Cerebellar cortex (tissue), 1 donor: ENCODE results near the gene TSPAN10.

Experiments
- DNase-seq: peaks from one replicate; pipeline ENCODE4 v3.0.0-alpha.2; 2015; ENCODE audit warnings: low spot score

The TSPAN10 gene

GRCh38 chr17:81687770-81688541 lies 51.0 kb downstream of the TSPAN10 start:
- DNase-seq = no peak

DNA sequence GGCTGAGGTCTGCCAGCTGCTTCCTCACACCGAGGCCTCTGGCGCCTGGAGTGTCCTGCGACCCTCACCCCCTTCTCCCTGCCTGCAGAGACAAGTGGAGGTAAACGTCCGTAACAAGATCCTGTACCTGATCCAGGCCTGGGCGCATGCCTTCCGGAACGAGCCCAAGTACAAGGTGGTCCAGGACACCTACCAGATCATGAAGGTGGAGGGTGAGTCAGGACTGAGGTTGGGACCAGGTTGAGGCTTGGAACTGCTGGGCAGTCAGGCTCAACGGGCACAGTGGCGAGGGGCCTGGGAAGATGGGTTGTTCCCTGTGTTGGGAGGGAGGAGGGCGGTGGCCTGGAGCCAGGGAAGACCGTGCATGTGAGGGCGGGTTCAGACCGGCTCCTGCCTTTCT lies 51.6 kb downstream of the TSPAN10 start:
- no peak for DNase-seq

GRCh38 chr17:81690066-81690465 lies 53.1 kb downstream of the TSPAN10 start:
- DNase-seq = no peak

DNA sequence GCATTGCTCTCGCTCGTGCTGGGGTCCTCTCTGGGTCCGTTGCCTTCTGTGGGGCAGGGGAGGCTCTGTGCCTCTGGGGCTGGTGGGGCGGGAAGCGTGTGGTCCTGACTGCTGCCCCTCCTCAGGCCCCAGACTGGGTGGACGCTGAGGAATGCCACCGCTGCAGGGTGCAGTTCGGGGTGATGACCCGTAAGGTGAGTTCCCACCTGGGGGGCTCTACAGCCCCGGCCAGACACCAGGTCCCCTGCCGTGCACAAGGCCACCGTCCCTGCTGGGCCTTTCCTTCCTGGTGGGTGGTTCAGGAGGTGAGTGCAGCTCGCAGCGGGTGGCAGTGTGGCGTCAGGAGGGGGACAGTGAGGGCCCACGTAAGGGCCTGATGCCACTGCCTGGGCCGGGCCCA lies 53.6 kb downstream of the TSPAN10 start:
- no peak for DNase-seq

DNA sequence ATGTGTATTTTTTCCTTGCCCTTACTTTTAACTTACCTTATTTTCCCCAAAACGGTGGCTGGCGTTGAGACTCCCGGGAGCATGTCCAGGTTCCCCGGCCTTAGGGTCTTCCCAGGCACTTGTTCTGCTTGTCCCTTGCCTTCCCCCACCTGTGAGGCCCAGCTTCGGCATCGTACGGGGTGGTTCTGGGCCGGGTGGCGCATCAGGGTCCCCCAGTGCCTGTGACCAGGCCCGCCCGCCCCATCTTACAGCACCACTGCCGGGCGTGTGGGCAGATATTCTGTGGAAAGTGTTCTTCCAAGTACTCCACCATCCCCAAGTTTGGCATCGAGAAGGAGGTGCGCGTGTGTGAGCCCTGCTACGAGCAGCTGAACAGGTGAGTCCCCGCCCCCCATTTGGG lies 54.2 kb downstream of the TSPAN10 start:
- no peak for DNase-seq

GRCh38 chr17:81691608-81692007 lies 54.6 kb downstream of the TSPAN10 start:
- no peak for DNase-seq

- DNase-seq = no peak
Observed at GRCh38 chr17:81693509-81694210, 56.7 kb downstream of the TSPAN10 start.

- DNase-seq = no peak
Observed at GRCh38 chr17:81694810-81695209, 57.8 kb downstream of the TSPAN10 start.

DNA sequence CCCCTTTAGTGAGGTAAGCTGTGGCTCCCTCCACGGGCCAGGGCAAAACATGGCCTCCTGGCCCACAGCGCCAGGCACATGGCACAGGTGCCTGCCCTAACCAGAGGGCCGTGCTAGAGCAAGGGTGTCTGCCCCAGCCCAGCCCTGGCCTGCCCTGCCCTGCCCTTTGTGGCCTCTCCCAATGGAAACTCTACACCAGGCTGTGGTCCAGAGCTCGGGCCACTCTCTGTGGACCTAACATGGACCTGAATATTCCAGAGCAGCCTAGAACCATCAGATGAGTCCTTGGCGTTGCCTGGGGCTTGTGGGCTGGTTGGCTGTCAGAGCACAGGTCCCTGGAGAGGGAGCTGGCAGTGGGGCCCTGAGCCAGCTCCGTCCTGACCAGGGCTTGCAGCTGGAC lies 58.2 kb downstream of the TSPAN10 start:
- no peak for DNase-seq

DNA sequence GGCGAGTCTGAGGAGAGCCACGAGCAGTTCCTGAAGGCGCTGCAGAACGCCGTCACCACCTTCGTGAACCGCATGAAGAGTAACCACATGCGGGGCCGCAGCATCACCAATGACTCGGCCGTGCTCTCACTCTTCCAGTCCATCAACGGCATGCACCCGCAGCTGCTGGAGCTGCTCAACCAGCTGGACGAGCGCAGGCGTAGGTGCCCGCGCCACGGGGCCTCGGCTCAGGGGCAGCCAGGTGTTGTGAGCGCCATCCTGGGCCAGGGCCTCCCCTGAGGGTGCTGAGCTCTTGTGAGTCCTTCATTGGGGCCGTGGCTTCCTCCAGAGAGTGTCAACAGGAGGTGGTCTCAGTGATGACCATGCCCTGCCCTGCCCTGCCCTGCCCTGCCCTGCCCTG lies 58.8 kb downstream of the TSPAN10 start:
- no peak for DNase-seq

DNA sequence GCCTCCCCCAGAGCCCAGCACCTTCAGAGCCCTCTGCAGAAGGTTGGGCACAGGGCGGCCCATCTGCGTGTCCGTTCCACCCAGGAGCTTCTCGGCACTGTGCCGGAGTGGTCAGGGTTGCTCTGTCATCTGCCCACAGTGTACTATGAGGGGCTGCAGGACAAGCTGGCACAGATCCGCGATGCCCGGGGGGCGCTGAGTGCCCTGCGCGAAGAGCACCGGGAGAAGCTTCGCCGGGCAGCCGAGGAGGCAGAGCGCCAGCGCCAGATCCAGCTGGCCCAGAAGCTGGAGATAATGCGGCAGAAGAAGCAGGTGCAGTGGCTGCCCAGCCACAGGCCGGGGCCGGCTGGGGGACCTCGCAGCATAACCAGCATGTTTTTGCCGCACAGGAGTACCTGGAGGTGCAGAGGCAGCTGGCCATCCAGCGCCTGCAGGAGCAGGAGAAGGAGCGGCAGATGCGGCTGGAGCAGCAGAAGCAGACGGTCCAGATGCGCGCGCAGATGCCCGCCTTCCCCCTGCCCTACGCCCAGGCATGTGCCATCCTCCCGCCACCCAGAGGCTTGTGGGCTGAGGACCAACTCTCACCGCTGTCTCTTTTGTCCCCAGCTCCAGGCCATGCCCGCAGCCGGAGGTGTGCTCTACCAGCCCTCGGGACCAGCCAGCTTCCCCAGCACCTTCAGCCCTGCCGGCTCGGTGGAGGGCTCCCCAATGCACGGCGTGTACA lies 59.4 kb downstream of the TSPAN10 start:
- DNase-seq = no peak

GRCh38 chr17:81697261-81698044 lies 60.5 kb downstream of the TSPAN10 start:
- DNase-seq = no peak
